H4 (cell line): ENCODE results near the gene RNF167. TPM values are rescaled to one million over a fixed set of nuclear protein-coding genes. Genes with fewer than 3 reads are reported as not detected.
A peak's percentile ranks its signal among the peaks of the same experiment; 100 is the strongest.
"Not testable (repeated sequence)": the region's sequence is repeated elsewhere in the genome, so short reads cannot be mapped to it uniquely, and the experiment has no call there.

Experiments used
- DNase-seq: peaks from one replicate; pipeline ENCODE4 v3.0.0-alpha.2; 2015; ENCODE audit warnings: low spot score
- total RNA-seq: library from RNA; depleted of rRNA; stranded (reverse); fragments of >200 nt; shearing (Covaris generic); gene quantifications from 2 replicates; pipeline ENCODE4 v1.2.3, GENCODE V29; 2014

RNF167 gene
- total RNA-seq, 1 experiment from 2014 or later = 17.3 TPM

DNA sequence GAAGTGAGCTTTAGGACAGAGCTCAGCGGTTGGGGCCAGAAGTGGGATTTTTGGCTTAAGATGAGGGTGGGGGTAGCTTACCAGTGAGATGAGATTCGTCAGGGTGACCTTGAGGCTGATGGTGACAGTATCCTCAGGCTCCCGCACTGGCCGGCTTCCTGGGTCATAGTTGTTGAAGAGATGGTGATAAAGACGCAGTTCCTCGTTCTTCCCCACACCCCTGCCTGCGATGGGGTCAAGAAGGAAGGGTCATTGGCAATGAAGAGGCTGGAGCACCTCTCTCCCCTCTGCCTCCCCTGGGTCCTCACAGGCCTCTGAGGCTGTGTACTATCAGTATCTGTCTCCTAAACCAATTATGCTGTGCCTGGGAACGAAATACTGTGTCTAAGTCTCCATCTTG lies 37.5 kb upstream of the RNF167 start:
- DNase-seq = no peak

DNA sequence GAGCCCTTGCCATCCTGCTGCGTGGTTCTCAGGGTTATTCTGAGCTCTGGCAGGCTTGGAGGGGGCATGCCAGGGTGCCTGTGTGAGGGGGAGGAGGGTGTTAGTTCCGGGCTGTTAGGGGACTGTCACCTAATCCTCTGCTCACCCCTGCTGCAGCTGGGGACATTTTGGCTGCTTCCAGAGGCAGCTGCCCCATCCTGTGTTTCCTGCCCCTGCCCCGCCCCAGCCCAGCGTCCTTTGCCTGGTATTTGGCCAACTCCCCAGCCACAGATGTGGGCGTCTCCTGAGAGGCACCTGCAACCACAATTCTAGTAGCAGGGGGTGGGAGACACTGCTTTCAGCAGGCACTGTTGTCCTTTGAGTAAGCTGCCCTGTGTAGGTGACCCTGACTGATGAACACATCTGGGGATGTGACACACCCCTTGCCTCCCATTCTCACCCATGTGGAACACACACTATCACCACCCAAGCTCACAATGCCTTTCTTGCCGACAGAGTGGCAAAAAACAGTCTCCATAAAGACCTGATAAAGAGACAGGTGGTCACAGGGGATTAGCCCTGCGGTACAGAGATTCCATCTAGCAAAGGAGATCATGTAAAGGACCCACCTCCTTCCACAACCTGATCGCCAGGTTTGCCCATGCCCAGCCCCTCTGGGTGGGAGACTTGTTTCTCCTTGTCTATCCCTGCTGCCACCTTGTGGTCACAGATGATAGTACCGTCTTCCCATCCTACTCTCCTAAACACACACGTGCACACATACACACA lies 36.8 kb upstream of the RNF167 start, which contains the start of gene CHRNE:
TSS of gene CHRNE (minus strand) at position 48 of the 768 bp plus-strand sequence. CDS start at position 13, 35 bp downstream.
- DNase-seq = peak; percentile 51

DNA sequence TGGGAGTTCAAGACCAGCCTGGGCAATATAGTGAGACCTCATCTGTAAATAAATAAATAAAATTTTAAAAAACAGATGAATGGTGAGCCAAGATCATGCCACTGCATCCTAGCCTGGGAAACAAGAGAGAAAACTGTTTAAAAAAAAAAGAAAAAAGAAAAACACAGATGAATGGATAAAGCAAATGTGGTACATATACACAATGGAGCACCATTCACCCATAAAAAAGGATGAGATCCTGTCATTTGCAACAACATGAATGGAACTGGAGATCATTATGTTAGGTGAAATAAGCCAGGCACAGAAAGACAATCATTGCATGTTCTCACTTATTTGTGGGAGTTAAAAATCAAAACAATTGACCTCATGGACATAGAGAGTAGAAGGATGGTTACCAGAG lies 33.4 kb upstream of the RNF167 start:
- DNase-seq = not testable (repeated sequence)

DNA sequence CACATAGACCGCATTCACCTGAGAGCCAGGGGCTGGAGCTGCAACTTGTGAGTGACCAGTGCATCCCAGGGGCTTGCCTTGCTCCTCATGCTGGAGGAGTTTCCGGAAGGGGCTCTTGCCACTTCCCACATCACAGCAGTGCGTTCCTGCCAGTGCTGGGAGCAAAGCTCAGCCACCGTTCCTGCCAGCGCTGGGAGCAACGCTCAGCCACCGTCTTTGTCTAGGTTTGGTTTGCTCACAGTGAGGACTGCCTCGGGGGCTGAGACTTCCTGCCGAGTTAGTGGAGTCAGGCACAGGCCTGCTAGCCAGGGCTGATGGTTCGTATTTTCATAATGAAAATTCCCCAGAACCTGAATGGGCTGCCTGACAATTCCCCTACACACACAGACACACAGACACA lies 31.8 kb upstream of the RNF167 start:
- DNase-seq = no peak

DNA sequence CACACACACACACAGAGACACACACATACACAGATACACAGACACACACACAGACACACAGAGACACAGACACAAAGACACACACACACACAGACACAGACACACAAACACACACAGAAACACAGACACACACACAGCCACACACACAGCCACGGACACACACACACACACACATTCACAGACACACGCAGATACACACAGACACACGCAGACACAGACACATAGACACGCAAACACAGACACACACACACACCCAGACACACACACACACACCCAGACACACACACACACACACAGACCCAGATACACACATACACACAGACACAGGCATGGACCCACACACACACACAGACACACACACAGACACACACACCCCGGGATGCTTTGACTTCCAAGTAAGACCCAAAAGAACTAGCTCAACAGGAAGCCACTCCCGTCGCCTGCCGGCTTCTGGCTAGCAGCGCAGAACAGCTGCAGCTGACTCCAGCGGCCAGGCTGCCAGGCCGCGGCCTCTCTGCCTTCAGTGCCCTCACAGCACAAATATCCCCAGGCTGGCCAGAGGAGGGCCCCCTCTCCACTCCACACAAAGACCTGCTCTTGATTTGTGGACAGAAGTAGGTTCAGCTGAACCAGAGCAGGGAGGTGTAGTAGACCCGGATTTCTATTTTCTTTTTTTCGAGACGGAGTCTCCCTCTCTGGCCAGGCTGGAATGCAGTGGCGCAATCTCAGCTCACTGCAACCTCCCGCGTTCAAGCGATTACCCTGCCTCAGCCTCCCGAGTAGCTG lies 31.2 kb upstream of the RNF167 start:
- peak; percentile 68 for DNase-seq

DNA sequence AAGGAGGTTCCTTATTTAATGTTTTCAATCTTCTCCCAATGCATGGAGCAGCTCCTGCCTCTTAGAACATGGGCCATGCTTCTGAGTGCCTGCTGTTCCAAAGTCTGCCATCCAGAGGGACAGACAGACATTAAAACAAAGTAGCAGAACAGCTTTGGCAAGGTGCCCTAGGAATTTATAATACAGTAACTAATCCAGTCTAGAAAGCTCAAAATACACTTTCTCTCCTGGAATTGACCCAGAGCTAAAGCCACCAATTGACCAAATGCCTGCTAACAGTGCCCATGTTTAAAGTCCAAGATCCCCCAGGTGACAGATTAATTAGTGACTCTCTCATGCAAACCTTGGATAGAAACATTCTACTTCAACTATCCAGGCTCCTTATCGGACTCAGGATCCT lies 26.1 kb upstream of the RNF167 start:
- no peak for DNase-seq

DNA sequence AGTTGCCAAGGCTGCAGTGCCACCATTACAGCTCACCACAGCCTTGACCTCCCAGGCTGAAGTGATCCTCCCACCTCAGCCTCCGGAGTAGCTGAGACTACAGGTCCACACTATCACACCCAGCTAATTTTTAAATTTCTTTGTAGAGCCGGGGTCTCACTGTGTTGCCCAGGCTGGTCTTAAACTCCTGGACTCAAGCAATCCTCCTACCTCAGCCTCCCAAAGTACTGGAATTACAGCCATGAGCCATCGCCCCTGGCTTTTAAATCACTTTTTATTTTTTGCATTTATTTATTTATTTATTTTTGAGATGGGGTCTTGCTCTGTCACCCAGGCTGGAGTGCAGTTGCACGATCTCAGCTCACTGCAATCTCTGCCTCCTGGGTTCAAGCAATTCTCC lies 25.5 kb upstream of the RNF167 start:
- DNase-seq = not testable (repeated sequence)

DNA sequence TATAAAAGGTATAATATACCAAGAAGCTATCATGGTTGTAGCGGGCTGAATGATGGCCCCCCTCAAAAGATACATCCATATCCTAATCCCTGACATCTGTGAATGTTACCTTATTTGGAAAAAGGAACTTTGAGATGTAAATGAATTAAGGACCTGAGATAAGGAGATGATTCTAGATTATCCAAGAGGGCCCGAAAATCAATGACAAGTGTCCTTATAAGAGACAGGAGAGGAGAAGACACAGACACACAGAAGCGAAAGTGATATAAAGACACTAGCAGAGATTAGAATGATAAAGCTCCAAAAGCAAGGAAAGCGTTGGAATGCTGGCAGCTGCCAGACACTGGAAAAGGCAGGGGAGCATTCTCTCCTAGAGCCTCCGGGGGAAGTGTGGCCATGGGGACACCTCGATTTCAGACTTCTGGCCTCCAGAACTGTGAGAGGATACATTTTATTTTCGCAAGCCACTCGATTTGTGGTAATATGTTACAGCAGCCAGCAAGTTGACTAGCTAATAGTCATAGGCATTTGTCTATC lies 20.5 kb upstream of the RNF167 start:
- no peak for DNase-seq

DNA sequence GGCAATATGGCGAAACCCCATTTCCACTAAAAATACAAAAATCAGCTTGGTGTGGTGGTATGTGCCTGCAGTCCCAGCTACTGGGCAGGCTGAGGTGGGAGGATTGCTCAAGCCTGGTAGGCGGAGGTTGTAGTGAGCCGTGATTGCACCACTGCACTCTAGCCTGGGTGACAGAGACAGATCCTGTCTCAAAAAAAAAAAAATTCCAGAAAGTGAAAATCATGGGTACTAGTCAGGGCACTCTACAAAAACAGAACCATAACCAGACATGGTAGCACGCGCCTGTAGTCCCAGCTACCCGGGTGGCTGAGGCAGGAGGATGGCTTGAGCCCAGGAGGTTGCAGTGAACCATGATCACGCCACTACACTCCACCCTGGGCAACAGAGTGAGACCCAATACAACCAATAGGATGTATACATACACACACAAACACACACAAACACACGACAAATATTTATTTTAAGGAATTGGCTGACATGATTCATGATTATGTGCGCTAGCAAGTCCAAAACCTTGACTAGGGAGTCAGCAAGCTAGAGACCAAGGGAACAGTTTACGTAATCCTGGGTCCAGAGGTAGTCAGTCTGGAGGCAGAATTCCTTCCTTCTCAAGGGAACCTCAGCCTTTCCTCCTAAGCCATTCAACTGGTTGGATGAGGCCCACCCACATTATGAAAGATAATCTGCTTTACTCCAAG lies 19.6 kb upstream of the RNF167 start:
- no peak for DNase-seq

DNA sequence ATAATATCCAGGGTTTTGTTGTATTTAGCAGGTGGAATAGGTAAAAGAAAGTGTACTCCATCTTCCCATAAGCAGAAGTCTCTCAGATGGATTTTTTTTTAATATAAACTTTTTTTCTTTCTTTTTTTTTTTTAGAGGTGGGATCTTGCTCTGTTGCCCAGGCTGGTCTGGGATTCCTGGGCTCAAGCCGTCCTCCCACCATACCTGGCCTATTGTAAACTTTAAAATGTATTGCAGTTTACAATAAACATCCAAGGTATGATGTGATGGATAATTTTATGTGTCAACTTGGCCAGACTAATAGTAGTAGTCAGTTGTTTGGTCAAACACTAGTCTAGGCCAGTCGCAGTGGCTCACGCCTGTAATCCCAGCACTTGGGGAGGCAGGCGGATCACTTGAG lies 18.7 kb upstream of the RNF167 start:
- DNase-seq = no peak

DNA sequence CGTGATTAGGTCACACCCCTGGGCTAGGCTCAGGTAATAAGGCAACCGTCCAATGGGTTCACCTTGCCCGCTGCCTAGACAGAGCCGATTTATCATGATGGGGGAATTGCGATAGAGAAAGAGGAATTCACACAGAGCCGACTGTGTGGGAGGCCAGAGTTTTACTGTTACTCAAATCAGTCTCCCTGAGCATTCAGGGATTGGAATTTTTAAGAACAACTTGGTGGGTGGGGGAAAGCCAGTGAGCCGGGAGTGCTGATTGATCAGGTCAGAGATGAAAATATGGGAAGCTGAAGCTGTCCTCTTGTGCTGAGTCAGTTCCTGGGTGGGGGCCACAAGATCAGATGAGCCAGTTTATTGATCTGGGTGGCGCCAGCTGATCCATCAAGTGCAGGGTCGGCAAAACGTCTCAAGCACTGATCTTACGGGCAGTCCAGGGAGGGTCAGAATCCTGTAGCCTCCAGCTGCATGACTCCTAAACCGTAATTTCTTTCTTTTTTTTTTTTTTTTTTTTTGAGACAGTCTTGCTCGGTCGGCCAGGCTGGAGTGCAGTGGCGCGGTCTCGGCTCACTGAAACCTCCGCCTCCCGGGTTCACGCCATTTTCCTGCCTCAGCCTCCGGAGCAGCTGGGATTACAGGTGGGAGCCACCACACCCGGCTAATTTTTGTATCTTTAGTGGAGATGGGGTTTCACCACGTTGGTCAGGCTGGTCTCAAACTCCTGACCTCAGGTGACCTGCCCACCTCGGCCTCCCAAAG lies 13.3 kb upstream of the RNF167 start:
- not testable (repeated sequence) for DNase-seq

DNA sequence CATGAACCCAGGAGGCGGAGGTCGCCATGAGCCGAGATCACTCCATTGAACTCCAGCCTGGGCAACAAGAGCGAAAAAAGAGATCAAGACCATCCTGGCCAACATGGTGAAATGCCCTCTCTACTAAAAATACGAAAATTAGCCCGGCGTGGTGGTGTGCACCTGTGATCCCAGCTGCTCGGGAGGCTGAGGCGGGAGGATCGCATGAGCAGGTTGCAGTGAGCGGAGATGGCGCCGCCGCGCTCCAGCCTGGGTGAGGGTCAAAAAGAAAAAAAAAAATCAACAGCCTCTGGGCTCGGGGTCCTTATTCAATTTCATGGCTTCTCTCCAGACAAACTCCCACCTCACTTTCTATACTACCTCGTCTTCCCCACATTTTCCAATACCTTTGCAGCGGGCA lies 11.2 kb upstream of the RNF167 start:
- no peak for DNase-seq

DNA sequence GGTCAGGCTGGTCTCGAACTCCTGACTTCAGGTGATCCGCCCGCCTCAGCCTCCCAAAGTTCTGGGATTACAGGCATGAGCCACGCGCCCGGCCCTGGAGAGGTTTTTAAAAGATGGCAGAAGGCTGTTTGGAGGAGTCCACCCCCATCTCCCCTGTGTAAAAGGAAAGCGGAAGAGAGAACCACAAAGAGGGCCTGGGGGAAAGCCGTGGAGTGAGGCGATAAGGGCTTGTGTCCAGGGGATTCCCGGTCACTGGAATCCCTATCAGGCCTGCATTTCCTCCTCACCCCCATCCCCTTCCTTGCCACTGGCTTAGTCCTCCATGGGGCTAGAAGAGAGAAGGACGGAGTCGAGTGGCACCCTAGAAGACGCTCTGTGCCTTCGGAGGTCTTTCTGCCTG lies 8.1 kb upstream of the RNF167 start, which contains the start of gene GP1BA:
TSS of gene GP1BA (plus strand) at position 315 of the 400 bp plus-strand sequence. CDS start 328 bp downstream, outside the sequence.
- no peak for DNase-seq

DNA sequence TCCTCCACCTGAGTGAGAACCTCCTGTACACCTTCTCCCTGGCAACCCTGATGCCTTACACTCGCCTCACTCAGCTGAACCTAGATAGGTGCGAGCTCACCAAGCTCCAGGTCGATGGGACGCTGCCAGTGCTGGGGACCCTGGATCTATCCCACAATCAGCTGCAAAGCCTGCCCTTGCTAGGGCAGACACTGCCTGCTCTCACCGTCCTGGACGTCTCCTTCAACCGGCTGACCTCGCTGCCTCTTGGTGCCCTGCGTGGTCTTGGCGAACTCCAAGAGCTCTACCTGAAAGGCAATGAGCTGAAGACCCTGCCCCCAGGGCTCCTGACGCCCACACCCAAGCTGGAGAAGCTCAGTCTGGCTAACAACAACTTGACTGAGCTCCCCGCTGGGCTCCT lies 7.3 kb upstream of the RNF167 start:
- DNase-seq = no peak

DNA sequence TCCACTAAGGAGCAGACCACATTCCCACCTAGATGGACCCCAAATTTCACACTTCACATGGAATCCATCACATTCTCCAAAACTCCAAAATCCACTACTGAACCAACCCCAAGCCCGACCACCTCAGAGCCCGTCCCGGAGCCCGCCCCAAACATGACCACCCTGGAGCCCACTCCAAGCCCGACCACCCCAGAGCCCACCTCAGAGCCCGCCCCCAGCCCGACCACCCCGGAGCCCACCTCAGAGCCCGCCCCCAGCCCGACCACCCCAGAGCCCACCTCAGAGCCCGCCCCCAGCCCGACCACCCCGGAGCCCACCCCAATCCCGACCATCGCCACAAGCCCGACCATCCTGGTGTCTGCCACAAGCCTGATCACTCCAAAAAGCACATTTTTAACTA lies 6.4 kb upstream of the RNF167 start:
- no peak for DNase-seq

DNA sequence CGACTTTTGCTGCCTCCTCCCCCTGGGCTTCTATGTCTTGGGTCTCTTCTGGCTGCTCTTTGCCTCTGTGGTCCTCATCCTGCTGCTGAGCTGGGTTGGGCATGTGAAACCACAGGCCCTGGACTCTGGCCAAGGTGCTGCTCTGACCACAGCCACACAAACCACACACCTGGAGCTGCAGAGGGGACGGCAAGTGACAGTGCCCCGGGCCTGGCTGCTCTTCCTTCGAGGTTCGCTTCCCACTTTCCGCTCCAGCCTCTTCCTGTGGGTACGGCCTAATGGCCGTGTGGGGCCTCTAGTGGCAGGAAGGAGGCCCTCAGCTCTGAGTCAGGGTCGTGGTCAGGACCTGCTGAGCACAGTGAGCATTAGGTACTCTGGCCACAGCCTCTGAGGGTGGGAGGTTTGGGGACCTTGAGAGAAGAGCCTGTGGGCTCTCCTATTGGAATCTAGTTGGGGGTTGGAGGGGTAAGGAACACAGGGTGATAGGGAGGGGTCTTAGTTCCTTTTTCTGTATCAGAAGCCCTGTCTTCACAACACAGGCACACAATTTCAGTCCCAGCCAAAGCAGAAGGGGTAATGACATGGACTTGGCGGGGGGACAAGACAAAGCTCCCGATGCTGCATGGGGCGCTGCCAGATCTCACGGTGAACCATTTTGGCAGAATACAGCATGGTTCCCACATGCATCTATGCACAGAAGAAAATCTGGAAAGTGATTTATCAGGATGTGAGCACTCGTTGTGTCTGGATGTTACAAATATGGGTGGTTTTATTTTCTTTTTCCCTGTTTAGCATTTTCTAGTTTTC lies 5.7 kb upstream of the RNF167 start:
- DNase-seq = peak; percentile 42

DNA sequence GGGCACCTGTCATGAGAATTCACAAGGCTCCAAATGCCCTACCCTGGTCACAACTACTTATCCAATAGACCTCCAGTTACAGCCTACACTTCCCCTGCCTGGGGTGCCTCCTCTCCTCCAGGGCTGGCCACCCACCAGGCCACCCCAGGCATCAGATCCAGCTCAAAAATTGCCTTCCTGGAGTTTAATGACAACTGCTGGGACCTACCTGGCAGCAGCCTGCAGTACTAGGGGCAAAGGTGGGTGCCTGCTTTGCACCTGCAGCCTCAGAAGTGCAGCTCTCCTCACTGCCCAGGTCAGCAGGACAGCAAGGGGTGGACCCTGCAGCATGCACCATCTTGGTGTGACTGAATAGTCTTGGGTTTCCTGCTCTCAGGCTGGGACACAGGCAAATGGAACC lies 4.4 kb upstream of the RNF167 start:
- DNase-seq = no peak

DNA sequence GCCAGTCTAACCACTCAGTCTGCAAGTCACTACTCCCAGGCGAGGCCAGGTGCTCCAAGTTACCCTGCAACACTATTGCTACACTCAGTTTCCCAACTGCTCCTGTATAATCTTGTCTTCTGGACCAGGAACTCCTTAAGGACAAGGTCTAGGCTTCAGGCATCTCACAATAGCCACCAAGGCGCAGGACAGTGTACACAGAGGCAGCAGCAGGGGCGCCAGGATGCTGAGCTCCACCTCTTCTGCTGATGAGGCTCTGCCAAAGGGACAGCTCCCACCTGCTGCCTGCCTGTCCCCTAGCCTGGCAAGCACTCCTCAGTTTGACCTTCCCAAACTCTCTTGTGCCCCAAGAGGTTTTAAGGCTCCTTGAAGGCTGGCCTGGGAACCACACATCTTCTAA lies 3.6 kb upstream of the RNF167 start:
- no peak for DNase-seq

DNA sequence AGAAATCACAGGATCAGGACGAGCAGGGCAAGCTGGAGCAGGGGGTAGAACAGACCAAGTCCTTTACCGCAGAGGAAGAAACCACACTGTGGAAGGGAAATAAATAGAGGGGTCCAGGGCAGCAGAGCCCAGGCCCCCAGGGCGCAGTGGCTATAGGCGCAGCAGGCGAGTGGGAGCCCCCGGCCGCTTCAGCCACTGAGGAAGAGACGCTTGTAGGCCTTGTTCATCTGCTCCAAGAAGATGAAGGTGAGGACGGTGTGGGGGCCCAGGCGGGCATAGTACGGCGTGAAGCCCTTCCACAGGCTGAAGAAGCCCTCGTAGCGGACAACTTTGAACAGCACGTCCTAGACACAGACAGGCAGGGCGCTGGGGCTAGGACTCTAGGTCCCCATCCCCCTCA lies 2.5 kb upstream of the RNF167 start:
- DNase-seq = no peak

DNA sequence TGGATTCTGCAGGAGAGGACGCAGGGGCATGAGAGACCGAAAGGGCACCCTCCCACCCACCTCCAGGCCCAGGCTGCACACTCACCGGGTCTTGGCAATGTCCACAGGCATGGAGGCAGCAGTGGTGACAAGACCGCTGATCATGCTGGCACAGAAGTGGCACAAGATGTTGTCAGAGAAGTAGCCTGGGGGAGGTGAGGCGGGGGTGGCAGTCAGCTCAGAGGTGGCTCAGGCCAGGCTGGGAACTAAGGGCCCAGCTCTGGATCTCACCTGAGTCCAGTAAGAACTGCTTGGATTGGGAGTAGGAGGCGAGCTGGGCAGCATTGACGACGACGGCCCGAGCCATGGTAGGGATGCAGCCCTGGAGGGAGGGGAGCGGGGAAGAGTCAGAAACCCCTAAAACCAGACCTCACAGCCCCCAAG lies 2.0 kb upstream of the RNF167 start:
- DNase-seq = no peak
